GM19043 (cell line): ENCODE data around the gene FGF14.

Experiments used
- ATAC-seq: cut with Tn5 transposase; IDR thresholded peaks from one replicate; pipeline ENCODE4 v1.9.1; 2021; ENCODE audit warnings: low read depth; ENCODE audit not compliant: unreplicated experiment

Gene FGF14

GRCh38 chr13:102203718-102204117 lies 198.1 kb downstream of the FGF14 start:
- no peak for ATAC-seq

DNA sequence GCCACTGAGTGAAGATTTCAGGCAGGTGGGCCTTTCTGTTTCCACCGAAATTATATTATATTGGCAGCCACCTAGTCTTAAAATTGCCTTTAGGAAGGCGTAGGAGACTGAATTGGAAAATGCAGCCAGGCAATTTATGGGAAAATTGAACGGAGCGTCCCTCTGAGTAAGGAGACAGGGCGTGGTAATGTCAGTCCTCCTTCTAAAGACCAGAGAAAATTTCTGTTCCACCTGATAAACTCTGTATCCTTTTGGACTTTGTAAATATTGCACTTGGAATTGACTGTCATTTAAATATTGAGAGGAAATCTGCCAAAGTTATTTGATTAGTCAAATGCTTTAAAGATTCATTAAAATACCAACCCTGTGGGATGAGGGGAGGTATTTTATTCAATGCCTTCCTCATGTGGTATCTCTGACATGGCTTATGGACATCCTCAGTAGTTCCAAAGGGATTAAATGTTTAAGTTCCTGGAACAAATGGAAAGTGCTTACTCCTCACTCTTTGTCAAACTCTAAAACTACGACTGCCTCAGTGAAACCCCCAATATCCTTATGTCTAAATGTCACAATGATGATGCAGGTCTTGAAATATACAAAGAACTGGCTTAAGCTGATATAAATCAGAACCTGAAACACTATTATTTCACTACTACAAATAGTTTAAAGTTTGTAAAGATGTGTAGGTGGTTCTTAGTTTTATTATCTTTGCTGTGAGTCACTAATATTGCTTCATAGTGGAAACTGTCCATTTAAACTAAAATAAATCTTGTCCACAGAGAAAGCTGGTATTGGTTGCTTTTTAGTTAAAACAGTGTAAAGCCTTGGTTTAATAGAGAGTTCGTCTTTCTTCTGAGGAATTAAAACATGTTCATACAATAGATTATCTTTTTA lies 203.2 kb downstream of the FGF14 start:
- ATAC-seq: no peak

- ATAC-seq: no peak
These were observed 204.7 kb downstream of the FGF14 start for GRCh38 chr13:102197193-102197592.

- no peak for ATAC-seq
These were observed 206.0 kb downstream of the FGF14 start for GRCh38 chr13:102195566-102196462.

- ATAC-seq: no peak
These were observed 209.0 kb downstream of the FGF14 start for GRCh38 chr13:102192858-102193257.

DNA sequence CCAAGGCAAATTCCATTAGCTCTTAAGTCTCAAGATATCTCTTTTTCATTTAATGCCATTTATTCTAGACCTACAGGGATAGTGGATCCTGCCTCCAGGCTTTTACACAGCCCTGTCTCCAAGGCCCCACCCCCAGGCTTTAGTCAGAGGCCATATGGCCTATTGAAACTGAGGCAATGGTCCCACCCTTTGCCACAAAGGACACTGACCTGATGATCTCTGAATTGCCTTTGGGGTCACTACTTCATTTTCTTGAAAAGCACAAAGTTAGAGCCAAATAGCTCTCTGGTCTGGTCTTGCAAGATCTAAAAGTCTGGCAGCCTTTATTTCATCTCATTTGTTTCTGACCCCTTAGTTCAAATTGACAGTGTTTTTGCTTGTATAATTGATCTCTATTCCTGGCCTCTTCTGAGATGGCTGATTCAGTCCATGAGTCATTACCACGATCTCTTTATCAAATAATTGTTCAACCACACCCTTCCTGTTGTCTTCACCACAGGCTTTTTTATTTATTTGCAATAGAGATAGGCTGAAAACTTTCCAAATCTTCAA lies 209.8 kb downstream of the FGF14 start:
- no peak for ATAC-seq

GRCh38 chr13:102190930-102191329 lies 210.9 kb downstream of the FGF14 start:
- no peak for ATAC-seq

- ATAC-seq: no peak
These were observed 214.5 kb downstream of the FGF14 start for GRCh38 chr13:102187313-102187712.

DNA sequence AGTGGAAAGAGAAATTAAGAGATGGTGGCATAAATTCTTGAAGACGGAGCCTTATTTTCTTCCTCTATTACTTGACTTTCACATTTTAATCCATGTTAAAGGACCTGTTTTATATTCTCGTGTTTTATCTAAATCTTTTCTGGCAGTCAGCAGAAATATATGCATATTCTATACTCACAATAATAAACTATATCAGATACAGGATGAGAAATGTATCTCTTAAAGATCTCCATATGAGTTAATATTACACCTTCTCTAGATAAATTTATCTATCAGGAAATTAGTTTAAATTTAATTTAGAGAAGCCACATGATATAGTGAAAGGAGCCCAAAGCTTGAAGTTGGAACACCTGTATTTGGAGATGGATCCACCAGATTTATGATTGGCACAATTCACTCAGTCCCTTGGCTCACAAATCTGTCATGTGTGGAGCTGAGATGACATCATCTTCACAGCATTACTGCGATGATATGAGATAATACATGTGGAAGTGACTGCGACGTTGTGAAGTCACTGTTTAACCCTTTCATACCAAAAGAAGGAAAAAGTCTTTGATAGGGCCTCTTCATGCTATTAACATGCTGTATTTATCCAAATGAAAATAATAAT lies 216.4 kb downstream of the FGF14 start:
- ATAC-seq: no peak

GRCh38 chr13:102183509-102184182 lies 218.2 kb downstream of the FGF14 start:
- ATAC-seq: no peak

DNA sequence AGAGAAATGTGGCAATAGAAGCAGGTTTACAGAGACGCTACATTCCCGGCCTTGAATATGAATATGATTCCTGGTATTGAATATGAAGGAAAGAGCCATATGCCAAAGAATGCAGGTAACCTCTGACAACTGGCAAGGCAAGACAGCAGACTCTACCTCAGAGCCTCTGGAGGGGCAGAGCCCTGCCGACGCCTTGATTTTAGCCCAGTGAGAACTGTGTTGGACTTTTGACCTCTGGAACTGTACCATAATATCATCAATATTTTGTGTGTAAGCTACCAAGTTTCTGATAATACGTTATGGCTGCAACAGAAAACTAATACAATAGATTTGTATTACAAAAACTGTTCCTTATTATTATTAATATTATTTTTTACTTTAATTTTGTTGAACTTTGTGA lies 219.7 kb downstream of the FGF14 start:
- ATAC-seq: no peak

DNA sequence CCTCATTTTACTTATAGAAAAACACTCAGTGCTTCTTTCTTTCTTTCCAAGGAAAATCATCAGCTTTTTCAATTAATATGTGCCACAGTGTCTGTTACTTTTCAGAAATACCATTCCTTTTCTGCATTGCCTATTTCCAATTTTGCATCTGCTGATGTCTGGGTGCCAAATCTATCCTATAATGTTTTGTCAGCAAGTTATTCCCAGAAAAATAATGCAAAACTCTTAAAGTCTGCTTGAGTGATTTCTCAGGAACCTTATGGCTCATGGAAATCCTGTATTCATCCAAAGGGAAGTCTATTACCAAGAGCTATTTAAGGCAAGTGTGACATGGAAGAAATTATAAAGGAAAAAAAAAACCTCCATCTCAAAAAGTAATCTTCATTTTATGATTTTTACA lies 224.4 kb downstream of the FGF14 start:
- ATAC-seq: no peak

DNA sequence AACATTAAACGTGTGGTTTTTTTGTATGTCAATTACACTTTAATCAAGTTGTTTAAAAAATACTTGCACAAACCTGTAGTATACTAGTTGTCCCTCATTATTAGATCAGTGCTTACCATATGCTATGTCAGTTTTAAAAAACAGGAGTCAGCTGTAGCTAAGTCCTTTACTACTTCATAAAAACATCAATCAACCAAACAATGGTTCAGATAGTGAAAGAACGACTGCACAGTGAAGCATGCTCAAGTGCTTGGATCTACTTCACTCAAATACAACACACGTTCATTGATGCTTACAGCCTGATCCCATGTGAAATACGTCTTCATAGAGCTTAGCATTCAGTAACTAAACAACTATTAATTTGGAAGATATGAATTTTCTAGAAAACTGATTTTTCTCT lies 225.0 kb downstream of the FGF14 start:
- no peak for ATAC-seq

DNA sequence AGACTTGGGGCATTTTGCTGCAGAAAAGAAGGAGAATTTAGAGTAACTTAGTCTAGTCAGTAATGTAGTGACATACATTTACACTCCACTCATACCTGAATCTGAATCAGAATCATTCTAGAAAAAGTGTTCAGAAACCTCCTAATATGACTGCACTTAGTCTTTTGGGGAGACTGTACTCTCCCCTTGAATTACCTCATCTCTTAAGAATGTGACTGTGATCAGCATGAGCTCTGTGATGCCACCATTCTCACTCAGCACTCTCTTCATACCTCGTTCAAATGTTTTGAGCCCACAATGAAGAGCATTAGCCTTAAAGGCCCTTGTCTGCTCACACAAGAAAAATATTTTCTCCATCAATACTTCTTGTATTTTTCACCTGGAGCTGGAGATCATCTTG lies 229.4 kb downstream of the FGF14 start:
- ATAC-seq: no peak

DNA sequence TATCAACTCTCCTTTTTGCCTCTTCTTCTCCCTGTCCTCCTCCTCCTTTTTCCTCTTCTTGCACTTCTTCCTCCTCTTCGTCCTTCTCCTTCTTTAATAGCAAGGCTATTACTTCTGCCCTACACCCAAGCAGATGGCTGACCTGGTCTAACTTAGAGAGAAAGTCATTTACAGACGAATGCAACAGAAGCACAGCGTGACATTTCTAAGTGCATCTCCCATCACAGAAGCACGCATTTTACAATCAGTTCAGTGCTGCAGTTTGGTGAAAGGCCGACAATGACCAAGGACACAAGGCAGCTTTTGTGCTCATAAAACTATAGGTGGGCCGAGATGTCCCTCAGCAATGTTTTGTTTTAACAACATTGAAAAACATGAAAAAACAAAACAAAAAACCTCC lies 231.5 kb downstream of the FGF14 start:
- ATAC-seq: no peak

DNA sequence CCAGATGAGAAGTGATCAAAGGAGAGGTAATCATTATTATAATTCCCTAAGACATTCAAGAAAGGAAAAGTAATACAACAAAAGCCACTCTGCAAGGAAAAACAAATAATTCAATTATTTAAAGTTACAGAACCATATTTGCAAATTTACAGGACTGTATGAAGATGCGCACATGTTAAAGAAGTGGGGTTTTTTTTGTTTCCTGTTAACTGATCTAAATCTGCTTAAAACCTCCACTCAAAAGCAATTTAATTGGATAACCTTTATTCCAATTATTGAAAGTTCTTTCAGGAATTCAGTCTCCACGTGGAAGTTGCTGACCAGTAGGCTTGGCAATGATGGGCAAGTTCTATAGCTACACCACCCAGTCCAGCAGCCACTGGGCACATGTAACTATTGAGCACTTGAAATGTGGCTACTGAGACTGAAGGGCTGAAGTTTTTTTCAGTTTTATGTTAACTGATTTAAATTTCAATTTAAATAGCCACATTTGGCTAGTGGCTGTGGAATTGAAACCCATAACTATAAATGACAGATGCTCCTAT lies 232.3 kb downstream of the FGF14 start:
- no peak for ATAC-seq

GRCh38 chr13:102152790-102153189 lies 249.1 kb downstream of the FGF14 start:
- no peak for ATAC-seq

DNA sequence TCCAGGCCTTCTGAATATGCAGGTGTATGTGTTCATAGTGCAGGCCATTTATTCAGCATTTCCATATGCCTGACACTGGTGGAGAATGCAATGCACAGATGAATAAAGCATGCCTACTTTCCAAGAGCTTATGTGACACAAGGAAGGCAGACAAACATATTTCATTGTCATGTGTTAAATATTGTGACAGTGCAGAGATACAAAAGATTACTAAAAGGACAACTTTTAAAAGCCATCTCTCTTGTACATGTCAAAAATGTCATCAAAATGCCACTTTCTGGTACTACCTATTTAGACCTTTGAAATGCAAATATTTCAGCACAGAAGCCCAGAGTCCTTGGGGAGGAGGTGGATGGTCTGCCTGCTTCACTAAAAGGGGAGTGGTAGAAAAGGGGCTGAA lies 254.5 kb downstream of the FGF14 start:
- ATAC-seq: no peak

- no peak for ATAC-seq
These were observed 256.1 kb downstream of the FGF14 start for GRCh38 chr13:102145750-102146149.

GRCh38 chr13:102142473-102142826 lies 259.4 kb downstream of the FGF14 start:
- ATAC-seq: no peak
